Muscle of leg (tissue), 9 donors: ENCODE results near the gene SAMD15. TPM values are rescaled to one million over a fixed set of nuclear protein-coding genes. Genes with fewer than 3 reads are reported as not detected.

Source experiments
- polyA plus RNA-seq, 8 donors: library from polyadenylated mRNA; unstranded; fragments of 120-200 nt; gene quantifications; one replicate each; pipeline versions ENCODE4 v1.2.1 to v1.2.3, GENCODE V29; 2013; ENCODE audit warnings: inconsistent platforms in 1 of 8, low replicate concordance in 1 of 8; ENCODE audit not compliant: insufficient read length in 8 of 8, insufficient read depth in 1 of 8
- total RNA-seq: library from RNA; stranded (reverse); fragments of 120-200 nt; gene quantifications from one replicate; pipeline ENCODE4 v1.2.4, GENCODE V29; 2013

The SAMD15 gene
- total and polyA plus RNA-seq, 9 donors = 0.17 to 1.1 (median 0.41) TPM

Other genes with a start within 250 kb of the SAMD15 start
- gene ZDHHC22, start 235.6 kb upstream of the SAMD15 start, total RNA-seq = 0.09 TPM
- under 1 TPM; 0.31 to 0.61 (median 0.46) TPM for gene ZDHHC22, start 235.6 kb upstream of the SAMD15 start, polyA plus RNA-seq
- gene TMEM63C, start 195.6 kb upstream of the SAMD15 start, total RNA-seq = 0.71 TPM
- gene TMEM63C, start 195.6 kb upstream of the SAMD15 start, polyA plus RNA-seq = 1 to 10 TPM; 1.3 to 5.2 (median 2.5) TPM
- gene NGB, start 106.2 kb upstream of the SAMD15 start, total RNA-seq = not detected
- gene NGB, start 106.2 kb upstream of the SAMD15 start, polyA plus RNA-seq = under 1 TPM in 1 of 8 donors, not detected in 7; 0.17 TPM
- gene POMT2, start 56.5 kb upstream of the SAMD15 start, total RNA-seq = 11.7 TPM
- 10 to 100 TPM; 15.8 to 25.9 (median 24.4) TPM for gene POMT2, start 56.5 kb upstream of the SAMD15 start, polyA plus RNA-seq
- gene GSTZ1, start 56.3 kb upstream of the SAMD15 start, total RNA-seq = 22.6 TPM
- 10 to 100 TPM; 20.7 to 28.0 (median 25.1) TPM for gene GSTZ1, start 56.3 kb upstream of the SAMD15 start, polyA plus RNA-seq
- gene TMED8, start 285 bp upstream of the SAMD15 start, total RNA-seq = 4.5 TPM
- 1 to 10 TPM; 4.4 to 8.2 (median 5.6) TPM for gene TMED8, start 285 bp upstream of the SAMD15 start, polyA plus RNA-seq
- 0.13 TPM for gene NOXRED1, start 46.1 kb downstream of the SAMD15 start, total RNA-seq
- under 1 TPM; 0.06 to 0.43 (median 0.24) TPM for gene NOXRED1, start 46.1 kb downstream of the SAMD15 start, polyA plus RNA-seq
- gene VIPAS39, start 80.2 kb downstream of the SAMD15 start, total RNA-seq = 20.6 TPM
- 10 to 100 TPM; 19.9 to 24.0 (median 22.3) TPM for gene VIPAS39, start 80.2 kb downstream of the SAMD15 start, polyA plus RNA-seq
- 95.0 TPM for gene AHSA1, start 80.7 kb downstream of the SAMD15 start, total RNA-seq
- gene AHSA1, start 80.7 kb downstream of the SAMD15 start, polyA plus RNA-seq = 100 to 1,000 TPM; 101 to 133 (median 115) TPM
- 0.09 TPM for gene ISM2, start 121.4 kb downstream of the SAMD15 start, total RNA-seq
- gene ISM2, start 121.4 kb downstream of the SAMD15 start, polyA plus RNA-seq = under 1 TPM in 5 of 8 donors, not detected in 3; 0.08 to 0.21 (median 0.11) TPM
- 21.1 TPM for gene SPTLC2, start 239.3 kb downstream of the SAMD15 start, total RNA-seq
- gene SPTLC2, start 239.3 kb downstream of the SAMD15 start, polyA plus RNA-seq = 10 to 100 TPM; 10.6 to 21.6 (median 17.3) TPM